K562 (cell line): ENCODE data around the gene ARHGAP23. TPM values are rescaled to one million over a fixed set of nuclear protein-coding genes. Genes with fewer than 3 reads are reported as not detected.
"Not testable (repeated sequence)": the region's sequence is repeated elsewhere in the genome, so short reads cannot be mapped to it uniquely, and the experiment has no call there.

Experiments used
- ATAC-seq: fragments of 200-7000 bp; cut with Tn5 transposase; 3 replicates; pipeline ENCODE4 v1.9.1; 2020; ENCODE audit warnings: moderate library complexity
- BruUV-seq: library from RNA; stranded (reverse); fragments of 400-500 nt; replicated peaks from 2 replicates; lab custom pipeline; 2021; lab: Mats Ljungman, UMichigan
- CTCF ChIA-PET: fragments of 300-600 bp; formaldehyde crosslinking; extraction: SDS; loops from one replicate; lab custom pipeline; 2021; ENCODE audit warnings: low intra/inter-chr PET ratio; lab: Yijun Ruan, JAX
- POLR2A ChIA-PET: fragments of 300-600, 350-650 bp; sonication (Branson Sonifier 250); formaldehyde crosslinking; extraction: SDS; loops from one replicate; lab custom pipeline; 2021; ENCODE audit warnings: antibody characterized with exemption, inconsistent platforms; lab: Yijun Ruan, JAX
- DNase-seq, 4 experiments: peaks; one replicate each; pipeline versions ENCODE4 v3.0.0 to v3.0.0-alpha.2; 2011 to 2018; ENCODE audit warnings: low spot score in 3 of 4, mixed read lengths in 3 of 4; ENCODE audit errors: extremely low read depth in 1 of 4
- FAIRE-seq: peaks from 2 replicates; lab custom pipeline; 2011; peaks lifted over from hg19 to GRCh38; lab: Jason Lieb, UNC
- H2AFZ ChIP-seq: 2 replicates; pipeline ENCODE4 v1.6.0; 2011; ENCODE audit warnings: low read depth, low read length, control low read depth, inconsistent platforms
- H3K27ac ChIP-seq: fragments of 200-600 bp; 3 replicates; pipeline ENCODE4 v1.8.0; 2011; ENCODE audit warnings: low read depth, mild to moderate bottlenecking, control low read depth, inconsistent platforms, low read length, moderate library complexity, mixed read lengths; ENCODE audit errors: extremely low read depth
- H3K27me3 ChIP-seq, 2 experiments: fragments of 300-600 bp in 1 of 2; 2 replicates in 1 of 2; 3 replicates in 1 of 2; pipeline versions ENCODE4 v1.6.0 to v1.8.0; 2011; ENCODE audit warnings: inconsistent platforms in 2 of 2, low read length in 2 of 2, mild to moderate bottlenecking in 1 of 2, mixed read lengths in 1 of 2, moderate library complexity in 1 of 2; ENCODE audit not compliant: control insufficient read depth in 2 of 2, insufficient read depth in 2 of 2
- H3K36me3 ChIP-seq: fragments of 300-600 bp; 3 replicates; pipeline ENCODE4 v1.8.0; 2011; ENCODE audit warnings: mild to moderate bottlenecking, low read length, inconsistent platforms; ENCODE audit not compliant: control insufficient read depth, insufficient read depth
- H3K4me1 ChIP-seq, 2 experiments: fragments of 200-600 bp in 1 of 2; replicated peaks in 1 of 2; 2 replicates in 1 of 2; 3 replicates in 1 of 2; pipeline versions ENCODE4 v1.5.1 to v1.8.0; 2011; ENCODE audit warnings: inconsistent platforms in 2 of 2, low read length in 2 of 2, mild to moderate bottlenecking in 1 of 2, mixed read lengths in 1 of 2, moderate library complexity in 1 of 2; ENCODE audit not compliant: control insufficient read depth in 2 of 2, insufficient read depth in 2 of 2
- H3K4me2 ChIP-seq: 2 replicates; pipeline ENCODE4 v1.6.1; 2011; ENCODE audit warnings: low read length, control low read depth, inconsistent platforms, mixed read lengths; ENCODE audit not compliant: insufficient read depth
- H3K4me3 ChIP-seq: fragments of 200-600 bp; sonication (generic), shearing (Covaris generic); 2 replicates; pipeline ENCODE4 v1.5.1; 2016; ENCODE audit warnings: control low read depth, inconsistent platforms
- H3K79me2 ChIP-seq: fragments of 200-600 bp; 3 replicates; pipeline ENCODE4 v1.8.0; 2011; ENCODE audit warnings: low read length, inconsistent platforms; ENCODE audit not compliant: control insufficient read depth, insufficient read depth
- H3K9ac ChIP-seq, 2 experiments: 2 replicates each; pipeline versions ENCODE4 v1.6.0 to v1.6.1; 2011; ENCODE audit warnings: low read depth in 2 of 2, low read length in 2 of 2, control low read depth in 1 of 2, inconsistent platforms in 1 of 2, mild to moderate bottlenecking in 1 of 2, mixed read lengths in 1 of 2; ENCODE audit not compliant: insufficient read depth in 1 of 2
- H3K9me1 ChIP-seq: one replicate; pipeline ENCODE4 v1.6.0; 2011; ENCODE audit warnings: inconsistent platforms, mild to moderate bottlenecking, low read length, moderate library complexity; ENCODE audit not compliant: control insufficient read depth, insufficient read depth
- H3K9me3 ChIP-seq: replicated peaks from 2 replicates; pipeline ENCODE4 v1.5.1; 2011; ENCODE audit warnings: low read depth, low read length, inconsistent platforms; ENCODE audit not compliant: control insufficient read depth, insufficient read depth
- H4K20me1 ChIP-seq: replicated peaks from 2 replicates; pipeline ENCODE4 v1.6.1; 2011; ENCODE audit warnings: low read length, inconsistent platforms, mixed read lengths; ENCODE audit not compliant: control insufficient read depth, insufficient read depth
- BHLHE40 ChIP-seq: IDR thresholded peaks from 2 replicates; pipeline ENCODE4 v1.6.1; 2011; ENCODE audit warnings: low read length, improper control_type of control experiment
- CBFB ChIP-seq: sonication (generic); formaldehyde crosslinking; IDR thresholded peaks from 2 replicates; pipeline ENCODE4 v1.4.0; 2020; ENCODE audit warnings: mild to moderate bottlenecking, missing genetic modification reagents
- ETV6 ChIP-seq, 3 experiments: fragments of 150-350 bp in 1 of 3; sonication (generic) in 1 of 3; formaldehyde crosslinking in 1 of 3; IDR thresholded peaks; 2 replicates each; pipeline versions ENCODE4 v1.6.1 to v1.8.0; 2014 to 2022; ENCODE audit warnings: borderline replicate concordance in 2 of 3, low read depth in 2 of 3, antibody characterized with exemption in 1 of 3, low read length in 1 of 3, mild to moderate bottlenecking in 1 of 3, missing genetic modification reagents in 1 of 3
- L3MBTL2 ChIP-seq: fragments of 450-650 bp; IDR thresholded peaks from 2 replicates; pipeline ENCODE4 v1.6.1; 2016; ENCODE audit warnings: mild to moderate bottlenecking, moderate library complexity
- MAX ChIP-seq: sonication (generic); formaldehyde crosslinking; IDR thresholded peaks from 2 replicates; pipeline ENCODE4 v1.9.0; 2022; ENCODE audit warnings: mild to moderate bottlenecking, missing genetic modification reagents
- RB1 ChIP-seq: fragments of 450-650 bp; IDR thresholded peaks from 2 replicates; pipeline ENCODE4 v1.6.1; 2017; ENCODE audit warnings: low read depth, mild to moderate bottlenecking
- SIN3A ChIP-seq, 2 experiments: fragments of 150-350 bp in 1 of 2; IDR thresholded peaks; 2 replicates each; pipeline ENCODE4 v1.6.1; 2011 to 2016; ENCODE audit warnings: borderline replicate concordance in 2 of 2, low read depth in 2 of 2, low read length in 2 of 2, mild to moderate bottlenecking in 2 of 2, moderate library complexity in 2 of 2; ENCODE audit not compliant: control insufficient read depth in 1 of 2
- WGBS: fragments of 100-300 bp; shearing (Covaris generic); methylation state at CpG from one replicate; pipeline ENCODE4 v1.1.6; 2016; ENCODE audit warnings: low coverage, mixed read lengths; ENCODE audit not compliant: insufficient coverage; ENCODE audit errors: missing lambda C conversion rate; 5-methylcytosine and 5-hydroxymethylcytosine counted together
- in situ Hi-C: fragments of 300-500 bp; cut with MboI; formaldehyde crosslinking; loops from 4 replicates; pipeline ENCODE4 v1.15.0; 2018; ENCODE audit warnings: inconsistent platforms, mixed read lengths
- intact Hi-C: fragments of 100-400 bp; cut with micrococcal nuclease; formaldehyde crosslinking; loops from 2 replicates; pipeline ENCODE4 v1.14.2; 2022
- polyA plus RNA-seq, 8 experiments: library from polyadenylated mRNA; depleted of rRNA in 4 of 8; stranded (reverse) in 5 of 8; unstranded in 3 of 8; fragments of >200 nt; fragmentation: Nextera tagmentation in 2 of 8; fragmentation: Illumina TruSeq in 1 of 8; extraction: Ambion mirVana in 2 of 8; extraction: Trizol in 1 of 8; gene quantifications; 2 replicates each; pipeline versions ENCODE4 v1.2.1 to v1.2.3, GENCODE V29; 2011 to 2014; ENCODE audit warnings: inconsistent platforms in 1 of 8, missing spikeins in 1 of 8
- total RNA-seq, 7 experiments: library from RNA; depleted of rRNA in 6 of 7; stranded (reverse); fragments of >200 nt in 6 of 7; fragmentation: Illumina TruSeq in 2 of 7; extraction: Trizol in 2 of 7; gene quantifications; 2 replicates each; pipeline versions ENCODE4 v1.2.1 to v1.2.3, GENCODE V29; 2011 to 2021; ENCODE audit warnings: low replicate concordance in 1 of 7
- TF ChIP-seq, protein P1 (sequence below), 2 experiments: IDR thresholded peaks; 2 replicates each; pipeline ENCODE4 v1.6.1; 2011; ENCODE audit warnings: borderline replicate concordance in 1 of 2, control low read depth in 1 of 2, low read depth in 1 of 2, low read length in 1 of 2, mild to moderate bottlenecking in 1 of 2, mixed read lengths in 1 of 2, moderate library complexity in 1 of 2; ENCODE audit not compliant: insufficient read depth in 1 of 2, insufficient read length in 1 of 2, poor library complexity in 1 of 2, severe bottlenecking in 1 of 2; ENCODE audit errors: extremely low read depth in 1 of 2
- TF ChIP-seq, protein P2 (sequence below), 2 experiments: fragments of 450-650 bp; conservative IDR thresholded peaks; 2 replicates each; pipeline ENCODE4 v1.6.1; 2017; ENCODE audit warnings: mild to moderate bottlenecking in 2 of 2, moderate library complexity in 2 of 2

The ARHGAP23 gene
- total and polyA plus RNA-seq, 9 of the 15 experiments (the other 6 are each of a cell fraction or from before 2014, with no cell fraction given), result 0.01 to 2.7 (median 0.70) TPM

DNA sequence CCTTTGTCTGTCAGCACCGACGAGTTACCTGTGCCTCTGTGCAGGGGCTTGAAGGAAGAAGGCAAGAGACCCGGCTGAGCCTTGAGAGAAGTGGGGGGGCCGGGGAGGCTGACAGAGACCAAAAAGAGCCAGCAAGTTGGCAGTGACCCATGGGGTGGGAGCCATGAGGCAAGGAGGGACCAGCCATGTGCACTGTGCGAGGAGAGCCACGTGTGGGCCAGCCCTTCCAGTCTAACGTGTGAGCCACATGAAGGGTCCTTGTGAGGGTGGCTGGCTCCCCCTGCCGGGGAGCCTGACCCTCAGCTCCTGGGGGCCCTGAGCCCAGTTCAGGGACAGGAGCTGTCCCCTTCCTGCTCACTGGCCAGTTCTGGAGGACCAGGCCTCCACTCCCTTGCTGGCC is 46.4 kb downstream of the ARHGAP23 start:
- H3K9ac ChIP-seq; H3K9me3 ChIP-seq; H3K27me3 ChIP-seq; H3K27ac ChIP-seq; H3K36me3 ChIP-seq; H3K79me2 ChIP-seq; POLR2A ChIA-PET; FAIRE-seq; BruUV-seq; H3K4me2 ChIP-seq; H3K9me1 ChIP-seq; H3K4me3 ChIP-seq; H4K20me1 ChIP-seq; TF ChIP-seq ETV6 (IDR thresholded peaks at IDR 0.05; ENCODE audit: borderline replicate concordance in 1 of 2, low read depth in 2 of 2, low read length in 1 of 2): not testable (repeated sequence)
- in situ Hi-C loops (loop anchor here (10.0 kb wide), 1 partner anchor 130 kb away; the partner anchor contains the start of gene GPR179), intact Hi-C loops (loop anchor here (1.0 kb wide), 1 partner anchor 30 kb away; no protein-coding TSS in a partner anchor)
- Histone ChIP-seq H2AFZ (peak overlapping the region; percentile 87), H3K4me1 (peaks cover 5 to 12% of the 10 kb centered on the region in 2 experiments; a peak in 4 of 5 replicates)
- ATAC-seq, result 0 out of 3 replicates have a peak, but pooled peaks have one; percentile 32
- peak in 3 of 4 experiments; percentile 44 to 82 (median 56) for DNase-seq
- CTCF ChIA-PET, result interaction anchor here (1.3 kb wide), 2 partner anchors 30 to 51 kb away, joined by 4 read pairs; no protein-coding TSS in a partner anchor
- 48% methylated on average over 8 of the region's 8 CpGs for WGBS
- TF ChIP-seq MAX (CRISPR knock-in tag), result peak; percentile 96
- TF ChIP-seq, protein P1, sequence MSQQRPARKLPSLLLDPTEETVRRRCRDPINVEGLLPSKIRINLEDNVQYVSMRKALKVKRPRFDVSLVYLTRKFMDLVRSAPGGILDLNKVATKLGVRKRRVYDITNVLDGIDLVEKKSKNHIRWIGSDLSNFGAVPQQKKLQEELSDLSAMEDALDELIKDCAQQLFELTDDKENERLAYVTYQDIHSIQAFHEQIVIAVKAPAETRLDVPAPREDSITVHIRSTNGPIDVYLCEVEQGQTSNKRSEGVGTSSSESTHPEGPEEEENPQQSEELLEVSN (IDR thresholded peaks at IDR 0.05; ENCODE audit: borderline replicate concordance in 1 of 2, extremely low read depth in 1 of 2, insufficient read depth in 1 of 2, insufficient read length in 1 of 2, low read depth in 1 of 2, low read length in 1 of 2, poor library complexity in 1 of 2, severe bottlenecking in 1 of 2), result peak; percentile 92 to 95
- TF ChIP-seq L3MBTL2, result peak; percentile 91
- TF ChIP-seq, protein P2, sequence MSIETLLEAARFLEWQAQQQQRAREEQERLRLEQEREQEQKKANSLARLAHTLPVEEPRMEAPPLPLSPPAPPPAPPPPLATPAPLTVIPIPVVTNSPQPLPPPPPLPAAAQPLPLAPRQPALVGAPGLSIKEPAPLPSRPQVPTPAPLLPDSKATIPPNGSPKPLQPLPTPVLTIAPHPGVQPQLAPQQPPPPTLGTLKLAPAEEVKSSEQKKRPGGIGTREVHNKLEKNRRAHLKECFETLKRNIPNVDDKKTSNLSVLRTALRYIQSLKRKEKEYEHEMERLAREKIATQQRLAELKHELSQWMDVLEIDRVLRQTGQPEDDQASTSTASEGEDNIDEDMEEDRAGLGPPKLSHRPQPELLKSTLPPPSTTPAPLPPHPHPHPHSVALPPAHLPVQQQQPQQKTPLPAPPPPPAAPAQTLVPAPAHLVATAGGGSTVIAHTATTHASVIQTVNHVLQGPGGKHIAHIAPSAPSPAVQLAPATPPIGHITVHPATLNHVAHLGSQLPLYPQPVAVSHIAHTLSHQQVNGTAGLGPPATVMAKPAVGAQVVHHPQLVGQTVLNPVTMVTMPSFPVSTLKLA (conservative IDR thresholded peaks at IDR 0.05), result peak; percentile 69 to 74
- 0 out of 2 replicates have a peak, but pooled peaks have one; percentile 33 for TF ChIP-seq RB1
- TF ChIP-seq ETV6 (CRISPR knock-in tag; IDR thresholded peaks at IDR 0.05; ENCODE audit: borderline replicate concordance), result peak; percentile 41; the same call in 1 of the 2 replicates
- TF ChIP-seq BHLHE40, result peak; percentile 29; the same call in 1 of the 2 replicates
- TF ChIP-seq SIN3A (IDR thresholded peaks at IDR 0.05; ENCODE audit: borderline replicate concordance in 2 of 2, control insufficient read depth in 1 of 2, low read depth in 2 of 2, low read length in 2 of 2), result peak in 1 of 2 experiments; percentile 69; a peak in 1 of 4 replicates
- 0 out of 2 replicates have a peak, but pooled peaks have one; percentile 62 for TF ChIP-seq CBFB
